Measurements from ENCODE around the gene ELAVL1. TPM values are rescaled to one million over a fixed set of nuclear protein-coding genes. Genes with fewer than 3 reads are reported as not detected.
"Not testable (repeated sequence)": the region's sequence is repeated elsewhere in the genome, so short reads cannot be mapped to it uniquely, and the experiment has no call there.

ELAVL1 gene
- total and polyA plus RNA-seq, 2 donors (not counting 1 experiment from before 2014, with no cell fraction given): 21.8 to 63.5 TPM

DNA sequence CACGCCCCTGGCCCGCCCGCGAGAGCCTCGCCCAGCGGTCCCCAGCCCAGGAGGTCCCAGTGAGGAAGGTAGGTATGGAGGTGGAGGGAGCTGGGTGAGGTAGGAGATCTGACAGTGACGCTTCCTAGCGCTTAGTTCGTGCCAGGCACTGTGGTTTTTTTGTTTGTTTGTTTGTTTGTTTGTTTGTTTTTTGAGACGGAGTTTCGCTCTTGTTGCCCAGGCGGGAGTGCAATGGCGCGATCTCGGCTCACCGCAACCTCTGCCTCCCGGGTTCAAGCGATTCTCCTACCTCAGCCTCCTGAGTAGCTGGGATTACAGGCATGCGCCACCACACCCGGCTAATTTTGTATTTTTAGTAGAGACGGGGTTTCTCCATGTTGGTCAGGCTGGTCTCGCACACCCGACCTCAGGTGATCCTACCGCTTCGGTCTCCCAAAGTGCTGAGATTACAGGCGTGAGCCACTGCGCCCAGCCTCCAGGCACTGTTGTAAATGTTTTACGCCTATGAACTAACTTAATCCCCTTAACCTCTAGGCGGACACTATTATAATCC is 87.3 kb downstream of the ELAVL1 start:
- peaks cover 0 to 47% (median 25%) of the 10 kb centered on the region in 4 experiments for H3K27me3 ChIP-seq (replicated peaks in 1 of 4; ENCODE audit: control extremely low read depth in 1 of 4, control insufficient read depth in 3 of 4, insufficient read depth in 4 of 4, low read length in 3 of 4)

More for the DNA sequence above, 87.3 kb downstream of the ELAVL1 start:
- 29% methylated on average over 15 of the region's 29 CpGs for WGBS (ENCODE audit: insufficient coverage)
- Histone ChIP-seq H3K9me3 (ENCODE audit: control extremely low read depth in 1 of 3, control insufficient read depth in 2 of 3, insufficient read depth in 1 of 3, low read length in 2 of 3) (peaks cover 0 to 28% (median 0%) of the 10 kb centered on the region in 3 donors), H3K4me2 (replicated peaks; ENCODE audit: low read depth, low read length, poor library complexity, severe bottlenecking) (peak overlapping the region; percentile 87), H2AFZ (ENCODE audit: insufficient read depth, low read depth, low read length, poor library complexity, severe bottlenecking) (peak overlapping the region; percentile 61), H4K20me1 (ENCODE audit: control insufficient read depth, insufficient read depth, low read length, poor library complexity, severe bottlenecking) (peaks cover 53% of the 10 kb centered on the region), H3K36me3 (replicated peaks in 1 of 2; ENCODE audit: control extremely low read depth in 1 of 2, control insufficient read depth in 1 of 2, extremely low read depth in 1 of 2, insufficient read depth in 2 of 2, low read length in 1 of 2) (peaks cover 0 to 12% of the 10 kb centered on the region in 2 experiments), H3K9ac (ENCODE audit: low read length) (peak overlapping the region; percentile 52), H3K4me1 (ENCODE audit: control insufficient read depth in 2 of 2, insufficient read depth in 2 of 2, low read length in 2 of 2) (peaks cover 57 to 58% of the 10 kb centered on the region in 2 donors), H3K4me3 (ENCODE audit: control extremely low read depth in 1 of 5, extremely low read depth in 1 of 5, insufficient read depth in 1 of 5, low read depth in 2 of 5, low read length in 4 of 5) (peak overlapping the region in 2 of 5 experiments; percentile 18)
- H3K4me1 Mint-ChIP-seq: peaks cover 45% of the 10 kb centered on the region
- TF ChIP-seq CTCF (IDR thresholded peaks at IDR 0.05): peak; percentile 30
- ATAC-seq (ENCODE audit: low read depth); intact Hi-C loops (cut with micrococcal nuclease); H3K27ac ChIP-seq (ENCODE audit: low read length in 2 of 2); POLR2A ChIA-PET; DNase-seq; H3K79me2 ChIP-seq (ENCODE audit: control insufficient read depth, insufficient read depth, low read length); H3K9me3 Mint-ChIP-seq (ENCODE audit: insufficient read depth): not testable (repeated sequence)
- H3K27me3 Mint-ChIP-seq: peaks cover 24% of the 10 kb centered on the region
- CTCF ChIA-PET: interaction anchor here (0.7 to 3.7 kb wide), 9 partner anchors 9 to 89 kb away, joined by 3 to 21 read pairs (median 3); partner anchors contain the start of genes MAP2K7 and TIMM44
- peak overlapping the region; percentile 70 for H3K27ac Mint-ChIP-seq
- peak overlapping the region; percentile 78 for H3K4me3 Mint-ChIP-seq

All from B cell (primary cell).